NCI-H524 (cell line): ENCODE data around the gene KCNG1.
"Not testable (repeated sequence)": the region's sequence is repeated elsewhere in the genome, so short reads cannot be mapped to it uniquely, and the experiment has no call there.

Experiments
- DNase-seq, 2 experiments: peaks; one replicate each; lab custom pipeline; 2025; lab: John Stamatoyannopoulos, UW

The KCNG1 gene

DNA sequence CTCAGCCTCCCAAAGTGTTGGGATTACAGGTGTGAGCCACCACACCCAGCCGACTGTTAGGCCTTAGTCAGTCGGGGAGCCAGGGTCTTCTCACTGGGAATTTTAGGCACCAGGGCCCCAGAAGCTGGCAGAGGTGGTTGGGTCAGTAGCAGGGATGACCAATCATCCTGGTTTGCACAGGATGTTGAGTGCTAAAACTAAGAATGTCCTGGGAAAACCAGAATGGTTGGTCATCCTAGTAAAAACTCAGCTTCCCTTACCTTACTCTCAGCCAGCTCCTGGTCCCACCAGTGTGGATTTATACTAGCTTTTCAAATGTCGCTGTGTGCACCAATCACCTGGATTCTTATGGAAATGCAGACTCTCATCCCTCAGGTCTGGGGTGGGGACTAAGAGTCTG is 31.8 kb downstream of the KCNG1 start:
- DNase-seq, result no peak

DNA sequence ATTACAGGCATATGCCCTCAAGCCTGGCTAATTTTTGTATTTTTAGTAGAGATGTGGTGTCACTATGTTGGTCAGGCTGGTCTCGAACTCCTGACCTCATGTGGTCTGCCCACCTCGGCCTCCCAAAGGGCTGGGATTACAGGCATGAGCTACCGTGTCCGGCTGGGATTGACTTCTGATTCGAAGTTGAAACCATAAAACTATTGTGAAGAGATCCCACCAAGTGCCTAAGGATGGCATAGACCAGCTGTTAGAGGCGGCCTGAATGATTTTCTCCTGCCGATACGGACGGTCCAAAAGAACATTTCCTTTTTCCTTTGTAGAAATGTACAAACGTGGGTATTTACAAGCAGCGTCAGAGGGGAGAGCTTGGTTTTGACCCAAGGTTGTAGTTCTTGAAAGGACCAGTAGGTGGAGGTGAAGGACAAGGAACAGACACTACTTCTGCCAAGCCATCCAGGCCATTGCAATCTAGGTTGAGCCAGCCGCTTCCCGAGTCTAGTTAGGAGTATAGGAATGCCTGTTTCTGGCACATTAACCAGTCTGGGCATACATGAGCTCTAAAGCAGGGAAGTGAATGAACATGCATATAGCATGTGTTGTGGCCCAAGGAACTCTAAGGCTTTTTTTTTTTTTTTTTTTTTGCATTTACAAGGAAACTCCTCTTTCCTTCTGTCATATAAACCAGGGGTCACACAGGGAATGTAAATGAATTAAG is 35.3 kb downstream of the KCNG1 start:
- peak; percentile 69 to 89 for DNase-seq

DNA sequence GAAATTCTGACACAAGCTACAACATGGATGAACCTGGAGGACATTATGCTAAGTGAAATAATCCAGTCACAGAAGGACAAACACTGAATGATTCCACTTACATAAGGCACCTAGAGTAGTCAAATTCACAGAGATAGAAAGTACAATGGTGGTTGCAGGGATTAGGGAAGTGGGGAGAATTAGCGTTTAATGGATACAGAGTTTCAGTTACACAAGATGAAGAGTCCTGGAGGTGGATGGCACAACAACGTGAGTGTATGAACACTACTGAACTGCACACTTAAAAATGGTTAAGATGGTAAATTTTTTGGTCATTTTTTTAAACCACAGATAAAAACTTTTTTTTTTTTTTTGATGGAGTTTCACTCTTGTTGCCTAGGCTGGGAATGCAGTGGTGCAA is 39.6 kb downstream of the KCNG1 start:
- DNase-seq, result no peak

DNA sequence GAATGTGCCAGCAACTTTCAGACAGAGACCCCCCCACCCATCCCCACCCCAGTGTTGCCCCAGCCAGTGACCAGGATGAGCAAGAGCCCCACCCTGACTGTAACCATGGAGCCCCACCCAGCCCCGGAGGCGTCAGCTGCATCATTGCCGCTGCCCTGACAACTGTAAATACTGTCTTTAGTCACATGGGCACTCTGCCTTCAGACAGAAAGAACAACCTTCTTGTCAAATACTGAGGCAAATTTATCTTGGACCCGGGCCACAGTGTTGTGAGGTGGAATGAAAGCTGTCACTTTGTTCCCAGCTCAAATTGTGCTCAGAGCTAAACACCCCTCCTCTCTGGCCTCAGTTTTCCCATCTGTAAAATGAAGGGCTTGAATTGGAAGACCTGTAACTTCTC is 40.5 kb downstream of the KCNG1 start:
- DNase-seq, result no peak

DNA sequence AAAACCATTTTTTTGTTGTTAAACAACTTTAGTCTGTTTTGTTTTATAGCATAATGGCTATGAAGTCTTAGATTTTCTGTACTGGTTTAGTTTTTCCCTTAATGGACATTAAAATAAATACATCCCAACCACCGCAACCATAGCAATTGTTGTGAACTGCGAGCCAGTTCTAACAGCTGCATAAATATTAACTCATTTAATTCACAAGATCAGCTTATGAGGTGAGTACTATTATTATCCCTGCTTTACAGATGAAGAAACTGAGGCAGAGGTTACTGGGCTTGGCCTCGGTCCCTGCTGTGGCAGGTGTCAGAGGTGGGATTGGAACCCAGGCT is 41.2 kb downstream of the KCNG1 start:
- no peak for DNase-seq

DNA sequence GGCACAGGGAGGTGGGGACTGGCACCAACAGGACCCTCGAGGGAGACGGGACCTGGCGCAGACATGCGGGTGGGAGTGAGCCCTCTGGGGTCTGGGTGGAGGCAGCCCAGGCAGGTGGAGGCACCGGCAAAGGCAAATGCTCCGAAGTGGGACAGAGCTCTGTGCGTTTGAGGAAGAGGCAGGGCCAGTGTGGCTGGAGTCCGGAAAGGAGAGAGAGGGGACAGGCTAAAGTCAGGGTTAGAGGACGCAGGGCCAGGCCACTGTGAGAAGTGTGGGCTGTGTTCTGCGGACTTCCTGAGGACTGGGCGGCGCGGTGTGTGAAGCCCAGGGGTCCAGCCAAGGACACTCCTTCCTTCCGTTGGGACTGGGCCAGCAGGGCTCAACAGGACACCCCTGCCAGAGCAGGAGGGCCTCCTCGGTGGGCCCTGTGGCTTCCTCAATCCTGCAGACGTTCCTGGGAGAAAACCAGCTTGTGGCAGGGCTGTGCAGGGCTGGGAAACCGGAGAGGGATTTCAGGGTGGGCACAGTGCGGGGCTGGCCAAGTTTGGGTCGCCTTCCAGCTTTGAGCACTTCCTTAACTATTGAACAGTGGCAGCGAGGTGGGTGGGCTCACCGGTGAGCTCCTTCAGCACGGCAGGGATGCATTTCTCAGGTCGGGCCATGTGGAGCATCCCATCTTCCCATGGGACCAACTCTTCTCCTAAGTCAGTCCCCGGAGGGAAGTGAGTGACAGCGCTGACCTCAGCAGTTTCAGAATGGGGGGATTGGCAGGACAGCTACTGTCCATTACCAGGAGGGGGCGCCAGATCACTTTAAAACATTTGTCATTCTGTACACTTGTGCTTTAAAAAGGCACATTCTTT is 41.8 kb downstream of the KCNG1 start:
- DNase-seq, result peak; percentile 13 to 61

DNA sequence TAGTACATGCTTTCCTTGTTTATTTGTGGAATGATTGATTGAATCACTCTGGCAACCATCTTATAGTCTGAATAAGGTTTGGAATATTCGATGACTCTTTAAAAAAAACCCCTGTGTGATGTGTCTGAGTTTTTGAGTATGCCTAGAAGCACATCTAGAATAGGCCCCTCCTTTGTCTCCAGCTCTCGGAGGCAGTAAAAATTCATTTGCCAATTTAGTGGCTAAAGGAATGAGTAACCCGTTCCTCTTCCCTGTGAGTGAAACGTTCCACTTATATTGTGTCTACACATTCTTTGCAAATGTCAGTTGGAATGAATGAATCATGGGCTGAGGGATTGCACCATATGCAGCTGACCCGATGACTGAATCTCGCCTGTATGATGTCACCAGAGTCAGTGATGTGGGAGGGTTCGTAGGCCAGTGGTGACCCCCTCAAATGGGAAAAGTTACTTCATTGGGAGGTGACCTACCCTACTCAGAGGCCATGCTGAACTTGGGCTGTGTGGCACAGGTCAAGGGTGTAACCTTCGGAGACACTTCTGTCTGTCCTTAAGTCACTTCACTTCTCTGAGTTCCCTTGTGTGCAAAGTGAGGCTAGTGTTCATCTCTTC is 42.7 kb downstream of the KCNG1 start:
- DNase-seq, result no peak

DNA sequence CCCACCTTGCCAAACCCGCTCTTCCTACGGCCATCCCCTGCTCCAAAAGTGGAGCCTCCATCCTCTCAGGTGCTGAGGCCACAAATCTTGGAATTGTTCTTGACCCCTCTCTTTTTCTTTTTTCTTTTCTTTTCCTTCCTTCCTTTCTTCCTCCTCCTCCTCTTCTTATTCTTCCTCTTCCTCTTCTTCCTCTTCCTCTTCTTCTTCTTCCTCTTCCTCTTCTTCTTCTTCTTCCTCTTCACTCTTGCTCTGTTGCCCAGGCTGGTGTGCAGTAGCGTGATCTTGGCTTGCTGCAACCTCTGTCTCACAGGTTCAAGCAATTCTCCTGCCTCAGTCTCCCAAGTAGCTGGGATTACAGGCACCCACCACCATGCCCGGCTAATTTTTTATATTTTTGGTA is 44.4 kb downstream of the KCNG1 start:
- DNase-seq, result not testable (repeated sequence)

DNA sequence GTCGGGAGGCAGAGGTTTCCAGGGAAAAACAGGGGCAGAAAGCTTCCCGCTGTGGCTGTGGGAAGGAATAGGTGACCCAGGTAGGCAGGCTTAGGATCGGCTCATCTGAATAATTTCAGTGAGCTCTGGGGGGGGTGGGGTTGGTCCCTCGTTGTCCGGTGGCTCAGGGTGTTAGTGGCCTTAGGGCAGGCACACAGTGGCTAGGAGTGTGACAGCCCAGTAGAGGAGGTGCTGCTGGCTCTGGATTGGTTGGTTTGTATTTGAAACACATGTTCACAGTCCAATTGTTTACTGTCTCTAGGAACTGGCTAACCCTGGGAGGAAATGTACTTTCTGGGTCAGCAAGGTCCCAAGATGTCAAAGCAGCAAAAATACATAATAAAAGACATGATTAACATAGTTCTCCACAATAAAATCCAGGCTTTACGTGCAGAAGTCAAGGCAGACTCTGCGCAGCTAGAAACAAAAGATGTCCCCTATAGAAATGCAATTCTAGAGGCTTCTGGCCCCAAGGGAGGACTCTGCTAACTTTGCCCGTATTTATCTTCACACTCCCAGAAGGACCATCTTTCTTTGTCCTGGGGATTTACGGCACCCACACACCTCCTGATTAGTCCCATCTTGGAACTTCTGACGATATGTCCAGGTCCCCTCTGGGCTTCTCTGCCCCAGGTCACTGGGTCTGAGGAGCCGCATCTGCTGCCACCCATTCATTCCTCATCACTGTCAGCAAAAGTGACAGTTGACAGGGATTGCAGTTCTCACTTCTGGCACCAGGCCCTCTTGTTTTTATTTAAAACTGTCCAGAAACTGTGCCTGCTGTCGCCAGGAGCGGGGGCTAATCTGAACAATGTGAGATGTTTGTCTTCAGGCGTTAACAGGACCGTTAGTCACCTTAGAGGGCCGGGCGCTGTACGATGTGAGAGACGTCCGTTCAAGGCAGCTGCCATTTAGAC is 45.6 kb downstream of the KCNG1 start:
- no peak for DNase-seq

DNA sequence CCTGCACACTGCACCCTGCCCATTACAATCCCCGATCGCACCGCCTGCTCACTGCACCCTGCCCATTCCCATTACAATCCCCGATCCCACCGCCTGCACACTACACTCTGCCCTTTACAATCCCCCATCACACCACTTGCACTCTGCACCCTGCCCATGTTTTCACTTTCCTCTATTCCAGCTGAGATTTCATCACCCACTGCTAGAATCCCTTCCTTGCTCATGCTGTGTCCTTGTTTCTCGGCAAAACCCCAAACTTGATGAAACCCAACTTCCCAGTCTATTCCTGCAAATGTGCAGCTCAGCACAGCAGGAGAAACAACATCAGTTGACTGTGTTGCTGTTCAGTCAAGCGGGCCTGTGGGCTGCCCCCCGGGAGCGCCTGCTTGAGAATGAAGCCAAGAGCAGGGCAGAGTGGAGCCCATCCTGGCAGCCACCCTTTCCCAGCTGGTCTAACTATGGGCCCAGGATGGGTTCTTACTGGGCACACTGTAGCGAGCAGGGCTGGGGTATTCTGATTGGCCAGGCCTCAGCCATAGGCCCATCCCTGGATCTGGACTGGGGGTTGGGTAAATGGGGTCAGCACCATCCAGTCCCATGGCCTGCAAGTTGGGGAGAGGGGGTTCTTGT is 47.1 kb downstream of the KCNG1 start:
- DNase-seq, result no peak

DNA sequence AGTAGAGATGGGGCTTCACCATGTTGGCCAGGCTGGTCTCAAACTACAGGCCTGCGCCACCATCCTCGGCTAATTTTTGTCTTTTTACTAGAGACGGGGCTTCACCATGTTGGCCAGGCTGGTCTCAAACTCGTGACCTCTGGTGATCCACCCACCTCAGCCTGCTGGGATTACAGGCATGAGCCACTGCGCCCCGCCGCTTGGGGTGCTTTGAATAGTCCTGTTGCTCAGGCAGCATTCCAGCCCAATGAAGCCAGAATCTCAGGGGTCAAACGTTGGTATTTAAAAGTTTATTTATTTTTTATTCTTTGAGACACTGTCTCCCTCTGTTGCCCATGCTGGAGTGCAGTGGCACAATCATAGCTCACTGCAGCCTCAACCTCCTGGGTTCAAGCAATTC is 53.0 kb downstream of the KCNG1 start:
- no peak for DNase-seq

DNA sequence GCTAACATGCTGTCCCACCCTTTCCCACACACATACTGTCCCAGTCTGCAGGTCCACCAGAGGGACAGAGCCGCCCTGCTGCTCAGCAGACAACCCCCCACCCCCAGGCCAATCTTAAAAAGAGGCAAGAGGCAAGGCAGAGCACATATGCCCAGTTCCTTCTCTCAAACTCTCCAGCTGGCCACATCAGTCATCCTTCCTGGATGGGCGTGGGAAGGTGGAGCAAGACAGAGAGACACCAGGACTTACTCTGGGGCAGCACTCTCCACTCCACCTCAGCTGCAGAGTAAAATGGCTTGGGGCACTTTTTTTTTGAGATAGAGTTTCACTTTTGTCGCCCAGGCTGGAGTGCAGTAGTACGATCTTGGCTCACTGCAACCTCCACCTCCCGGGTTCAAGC is 53.5 kb downstream of the KCNG1 start:
- DNase-seq, result no peak

DNA sequence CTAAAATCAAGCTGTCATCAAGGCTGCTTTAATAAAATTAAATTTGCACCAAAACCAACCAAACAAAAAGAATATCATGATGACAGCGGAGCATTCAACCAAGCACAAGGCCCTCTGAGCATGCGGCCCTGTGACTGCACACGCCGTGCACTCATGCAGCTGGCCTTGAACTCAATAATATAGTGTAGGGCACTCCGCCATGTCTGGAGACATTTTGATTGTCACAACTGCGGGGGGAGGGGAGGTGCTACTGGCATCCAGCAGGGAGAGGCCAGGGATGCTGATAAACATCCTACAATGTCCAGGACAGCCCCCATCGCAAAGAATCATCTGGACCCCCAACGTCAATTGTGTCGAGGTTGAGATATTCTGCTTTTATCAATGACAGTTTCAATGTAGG is 54.6 kb downstream of the KCNG1 start:
- no peak for DNase-seq

DNA sequence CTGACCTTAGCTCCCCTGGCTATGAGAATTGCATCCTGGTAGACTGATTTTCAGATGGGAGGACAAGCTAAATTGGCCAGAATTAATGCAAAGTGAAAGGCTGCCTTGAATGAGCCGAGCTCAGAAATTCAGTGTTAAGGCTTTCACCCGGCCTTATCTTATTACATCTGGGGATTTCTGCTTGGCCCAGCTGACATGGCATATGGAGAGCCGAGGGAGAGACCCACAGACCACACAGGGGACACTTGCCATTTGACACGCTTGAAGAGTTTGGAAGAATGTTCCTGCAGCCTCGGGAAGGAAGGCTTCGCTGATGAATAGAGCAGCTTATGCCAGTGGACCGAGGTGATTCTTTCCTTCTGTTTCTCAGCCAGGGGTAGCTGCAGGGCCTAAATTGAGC is 55.3 kb downstream of the KCNG1 start:
- peak; percentile 83 to 91 for DNase-seq

DNA sequence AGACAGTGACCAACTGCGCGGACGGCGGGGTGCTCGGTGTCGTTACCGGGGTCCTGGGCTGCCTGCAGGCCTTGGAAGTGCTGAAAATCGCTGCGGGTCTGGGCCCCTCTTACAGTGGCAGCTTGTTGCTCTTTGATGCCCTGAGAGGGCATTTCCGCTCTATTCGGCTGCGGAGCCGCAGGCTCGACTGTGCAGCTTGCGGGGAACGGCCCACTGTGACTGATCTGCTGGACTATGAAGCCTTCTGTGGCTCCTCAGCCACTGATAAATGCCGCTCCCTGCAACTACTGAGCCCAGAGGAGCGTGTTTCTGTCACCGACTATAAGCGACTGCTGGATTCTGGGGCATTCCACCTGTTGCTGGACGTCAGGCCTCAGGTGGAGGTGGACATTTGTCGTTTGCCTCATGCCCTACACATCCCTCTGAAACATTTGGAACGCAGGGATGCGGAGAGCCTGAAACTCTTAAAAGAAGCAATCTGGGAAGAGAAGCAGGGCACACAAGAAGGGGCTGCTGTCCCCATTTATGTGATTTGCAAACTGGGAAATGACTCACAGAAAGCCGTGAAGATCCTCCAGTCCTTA is 63.3 kb downstream of the KCNG1 start:
- DNase-seq, result no peak

DNA sequence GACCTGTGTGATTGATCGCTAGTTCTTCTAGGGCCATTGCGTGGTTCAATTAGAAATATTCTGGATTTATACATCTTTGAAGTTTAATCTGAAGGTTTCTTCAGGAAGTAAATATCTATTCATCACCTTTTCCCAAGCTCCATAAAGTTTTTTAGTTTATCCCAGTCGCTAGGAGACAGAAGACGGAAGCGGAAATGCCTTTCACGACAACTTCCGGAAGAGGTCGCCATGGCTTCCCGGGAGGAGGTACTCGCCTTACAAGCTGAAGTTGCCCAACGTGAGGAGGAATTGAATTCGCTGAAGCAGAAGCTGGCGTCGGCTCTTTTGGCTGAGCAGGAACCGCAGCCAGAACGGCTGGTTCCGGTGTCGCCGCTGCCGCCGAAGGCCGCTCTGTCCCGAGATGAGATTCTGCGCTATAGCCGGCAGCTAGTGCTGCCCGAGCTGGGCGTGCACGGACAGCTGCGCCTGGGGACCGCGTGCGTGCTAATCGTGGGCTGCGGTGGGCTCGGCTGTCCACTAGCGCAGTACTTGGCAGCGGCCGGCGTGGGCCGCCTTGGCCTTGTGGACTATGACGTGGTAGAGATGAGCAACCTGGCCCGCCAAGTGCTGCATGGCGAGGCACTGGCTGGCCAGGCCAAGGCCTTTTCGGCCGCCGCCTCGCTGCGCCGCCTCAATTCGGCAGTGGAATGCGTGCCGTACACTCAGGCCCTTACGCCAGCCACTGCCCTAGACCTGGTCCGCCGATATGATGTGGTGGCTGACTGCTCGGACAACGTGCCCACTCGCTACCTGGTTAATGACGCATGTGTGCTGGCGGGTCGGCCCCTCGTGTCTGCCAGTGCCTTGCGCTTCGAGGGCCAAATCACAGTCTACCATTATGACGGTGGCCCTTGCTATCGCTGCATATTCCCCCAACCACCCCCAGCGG is 64.0 kb downstream of the KCNG1 start, which contains the start of gene MOCS3:
TSS of gene MOCS3 (plus strand) at position 204 of the 928 bp plus-strand sequence. CDS start at position 229, 25 bp downstream.
- peak; percentile 70 to 90 for DNase-seq

DNA sequence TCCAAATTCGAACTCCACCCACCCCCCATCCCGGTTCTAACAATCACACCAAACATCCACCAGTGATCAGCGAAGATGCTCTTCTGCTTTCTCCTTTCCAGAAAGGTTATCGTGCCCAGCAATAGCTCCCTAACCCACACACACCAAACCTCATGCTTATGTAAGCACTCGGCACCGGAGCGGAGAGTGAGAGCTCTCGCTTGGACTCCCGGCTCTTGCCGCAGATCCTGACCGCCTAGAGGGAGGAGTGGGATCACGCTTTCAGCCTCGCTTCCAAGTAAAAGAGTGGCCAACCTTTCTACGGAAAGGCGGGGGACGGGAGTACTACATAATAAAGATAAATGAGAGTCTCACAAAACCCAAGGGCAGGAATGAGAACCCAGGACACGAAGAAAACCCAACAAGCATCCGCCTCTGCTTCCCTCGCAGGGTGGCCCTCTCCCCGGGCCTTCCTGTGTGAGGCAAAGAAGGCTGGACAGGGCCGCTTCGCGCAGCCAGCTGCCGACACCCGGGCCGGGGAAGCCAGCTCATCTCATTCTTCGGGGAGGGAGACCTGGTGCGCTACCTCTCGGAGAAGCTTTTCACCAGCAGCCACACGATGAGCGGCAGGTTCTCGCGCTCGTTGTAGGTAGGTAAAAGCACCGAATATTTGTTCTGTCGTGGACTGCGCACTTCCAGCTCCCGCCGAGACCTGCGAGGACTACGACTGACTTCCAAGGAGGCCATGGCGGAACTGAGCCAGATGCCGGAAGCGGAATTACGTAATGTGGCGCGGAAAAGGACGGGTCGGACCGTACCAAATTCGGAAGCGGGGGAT is 64.9 kb downstream of the KCNG1 start, which contains the start of gene DPM1:
TSS of gene DPM1 (minus strand) at position 735 of the 817 bp plus-strand sequence. CDS start at position 726, 9 bp downstream.
- DNase-seq, result peak; percentile 70 to 90

DNA sequence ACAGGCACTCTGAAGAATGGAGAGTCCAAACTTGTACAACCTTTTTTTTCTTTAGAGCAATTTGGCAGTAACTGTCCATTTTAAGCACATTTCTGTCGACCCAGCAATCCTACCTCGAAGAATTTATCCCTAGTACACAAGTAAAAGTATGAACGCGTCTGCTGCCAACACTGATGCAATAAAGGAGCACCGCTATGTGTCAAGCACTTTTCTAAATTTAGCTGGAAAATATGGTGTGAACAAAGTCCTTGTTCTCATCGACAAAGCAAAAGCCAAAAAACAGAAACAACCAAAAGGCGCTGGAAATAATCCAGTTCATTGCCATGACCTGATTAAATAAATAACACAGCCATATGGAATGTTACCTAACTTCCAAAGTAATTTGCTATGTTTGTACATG is 65.6 kb downstream of the KCNG1 start:
- DNase-seq, result no peak

DNA sequence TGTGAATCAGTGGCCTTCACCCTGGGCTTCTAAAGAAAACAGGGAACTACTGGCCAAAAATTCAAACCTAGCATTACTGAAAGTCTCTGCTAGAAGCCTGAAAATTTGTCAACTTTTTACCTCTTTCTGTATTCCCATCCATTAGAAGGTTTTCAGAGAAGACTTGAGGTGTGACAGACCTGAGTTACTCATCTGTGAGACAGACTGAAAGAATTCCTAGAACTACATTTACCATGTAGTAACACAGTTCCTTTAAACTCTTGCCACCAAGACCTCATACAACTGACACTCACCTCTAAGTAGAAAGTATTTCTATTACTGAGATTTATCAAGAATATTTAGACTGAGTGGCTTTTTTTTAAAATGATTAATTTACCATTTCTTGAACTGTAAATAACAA is 69.1 kb downstream of the KCNG1 start:
- no peak for DNase-seq
